NCI-H2171 (cell line): ENCODE measurements around the gene SLC29A4.
"Not testable (repeated sequence)": the region's sequence is repeated elsewhere in the genome, so short reads cannot be mapped to it uniquely, and the experiment has no call there.

Experiments used
- DNase-seq: peaks from one replicate; lab custom pipeline; 2025; lab: John Stamatoyannopoulos, UW

The SLC29A4 gene, protein sequence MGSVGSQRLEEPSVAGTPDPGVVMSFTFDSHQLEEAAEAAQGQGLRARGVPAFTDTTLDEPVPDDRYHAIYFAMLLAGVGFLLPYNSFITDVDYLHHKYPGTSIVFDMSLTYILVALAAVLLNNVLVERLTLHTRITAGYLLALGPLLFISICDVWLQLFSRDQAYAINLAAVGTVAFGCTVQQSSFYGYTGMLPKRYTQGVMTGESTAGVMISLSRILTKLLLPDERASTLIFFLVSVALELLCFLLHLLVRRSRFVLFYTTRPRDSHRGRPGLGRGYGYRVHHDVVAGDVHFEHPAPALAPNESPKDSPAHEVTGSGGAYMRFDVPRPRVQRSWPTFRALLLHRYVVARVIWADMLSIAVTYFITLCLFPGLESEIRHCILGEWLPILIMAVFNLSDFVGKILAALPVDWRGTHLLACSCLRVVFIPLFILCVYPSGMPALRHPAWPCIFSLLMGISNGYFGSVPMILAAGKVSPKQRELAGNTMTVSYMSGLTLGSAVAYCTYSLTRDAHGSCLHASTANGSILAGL

DNA sequence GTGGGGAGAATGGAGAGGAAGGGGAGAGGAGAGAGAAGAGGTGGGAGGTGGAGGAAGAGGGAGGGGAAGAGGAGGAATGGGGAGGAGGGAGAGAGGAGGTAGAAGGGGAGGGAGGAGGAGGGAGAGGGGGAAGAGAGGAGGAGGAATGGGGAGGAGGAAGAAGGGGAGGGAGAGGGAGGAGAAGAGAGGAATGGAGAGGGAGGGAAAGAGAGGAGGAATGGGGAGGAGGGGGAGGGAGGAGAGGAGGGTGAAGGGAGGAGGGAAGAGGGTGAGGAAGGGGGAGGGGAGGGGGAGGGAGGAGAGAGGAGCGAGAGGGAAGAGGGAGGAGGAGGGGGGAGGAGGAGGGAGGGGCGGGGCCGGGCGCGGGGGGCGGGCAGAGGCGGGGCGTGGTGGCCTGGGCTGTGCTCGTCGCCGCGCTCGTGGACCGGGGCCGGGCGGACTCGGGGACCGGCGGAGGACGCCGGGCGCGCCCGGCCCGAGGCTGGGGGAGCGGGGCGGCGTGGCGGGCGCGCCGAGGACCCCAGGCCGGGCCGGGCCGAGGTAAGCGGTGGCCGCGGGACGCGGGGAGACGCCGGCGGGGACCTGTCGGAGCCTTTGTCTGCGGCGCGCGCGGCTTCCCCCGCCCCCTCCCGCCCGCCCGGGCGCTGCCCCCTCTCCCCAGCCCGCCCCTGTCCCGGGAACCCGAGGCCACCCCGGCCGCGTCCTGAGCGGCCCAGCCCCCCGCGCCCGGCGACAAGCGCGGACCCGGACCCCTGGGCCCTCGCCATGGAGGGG lies at the start of gene SLC29A4:
SLC29A4 (plus strand) TSS at position 401 of the 774 bp plus-strand sequence. CDS start 4,874 bp downstream, outside the sequence.
- DNase-seq = peak; percentile 27

DNA sequence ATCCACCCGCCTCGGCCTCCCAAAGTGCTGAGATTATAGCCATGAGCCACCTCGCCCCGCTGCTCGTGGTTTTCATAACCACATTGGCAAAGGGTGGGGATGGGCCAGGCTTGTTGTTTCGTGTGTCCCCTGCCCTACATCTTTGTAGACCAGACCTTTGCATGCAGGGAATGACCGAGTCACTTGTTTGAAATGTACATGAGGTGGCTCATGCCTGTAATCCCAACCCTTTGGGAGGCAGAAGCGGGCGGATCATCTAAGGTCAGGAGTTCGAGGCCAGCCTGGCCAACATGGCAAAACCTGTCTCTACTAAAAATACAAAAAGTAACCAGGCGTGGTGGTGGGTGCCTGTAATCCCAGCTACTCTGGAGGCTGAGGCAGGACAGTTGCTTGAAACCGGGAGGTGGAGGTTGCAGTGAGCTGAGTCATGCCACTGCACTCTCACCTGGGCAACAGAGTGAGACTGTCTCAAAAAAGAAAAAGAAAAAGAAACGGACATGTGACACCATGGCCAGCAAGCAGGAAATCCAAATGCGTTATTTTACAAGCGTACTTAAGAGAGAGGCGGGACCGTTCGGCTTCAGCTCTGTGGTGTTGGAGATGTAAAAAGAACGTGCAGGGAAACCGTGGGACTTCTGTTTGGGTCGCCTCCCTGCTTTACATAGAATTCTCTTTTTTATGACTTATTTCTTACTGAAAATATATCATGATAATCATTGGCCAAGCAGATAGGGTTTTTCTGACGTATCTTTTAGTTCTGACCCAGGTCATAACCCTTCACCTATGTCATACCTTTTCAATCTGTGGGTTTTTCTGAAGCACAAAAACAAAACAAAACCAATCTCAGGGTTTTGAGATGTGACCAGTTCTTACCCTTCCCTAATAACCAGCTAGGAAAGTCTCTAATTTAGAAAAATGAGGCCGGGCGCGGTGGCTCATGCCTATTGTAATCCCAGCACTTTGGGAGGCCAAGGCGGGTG lies 47.6 kb upstream of the SLC29A4 start:
- no peak for DNase-seq

DNA sequence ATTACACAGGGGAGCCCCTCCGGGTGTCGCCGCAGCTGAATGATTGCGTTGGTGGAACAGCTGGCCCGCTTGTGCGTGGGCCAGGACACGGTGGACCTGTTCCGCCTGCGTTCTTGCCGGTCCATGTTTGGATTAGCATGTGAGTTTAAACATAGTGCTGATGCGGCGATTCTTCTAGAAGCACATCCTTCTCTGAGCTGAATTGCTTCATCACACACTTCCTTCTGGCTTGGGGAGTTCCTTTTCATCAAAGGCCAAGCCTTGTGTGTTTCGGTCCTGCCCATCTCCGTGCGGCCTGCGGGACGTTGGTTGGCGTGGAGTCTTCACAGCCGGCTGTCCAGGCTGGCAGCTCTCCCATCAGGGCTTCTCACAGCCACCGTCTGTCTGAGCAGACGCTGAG lies 45.5 kb upstream of the SLC29A4 start:
- DNase-seq = no peak

DNA sequence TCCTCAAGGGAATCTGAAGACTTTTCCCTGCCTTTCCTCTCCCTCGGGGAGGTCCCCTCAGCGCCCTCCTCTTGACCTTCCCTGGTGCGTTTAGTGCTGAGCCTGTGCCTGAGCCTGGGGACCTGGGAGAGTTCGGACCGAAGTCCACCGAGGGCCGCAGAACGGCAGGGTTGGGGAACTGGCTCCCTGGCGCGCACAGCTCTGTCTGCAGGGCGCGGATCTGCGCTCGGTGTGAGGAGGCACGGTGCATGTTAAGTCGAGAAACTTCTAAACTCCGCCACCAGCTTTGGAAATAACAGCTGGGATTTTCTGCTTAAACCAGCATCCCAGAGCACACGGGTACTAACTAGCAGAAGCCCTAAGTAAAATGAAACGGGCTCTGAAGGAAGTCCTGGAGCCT lies 44.2 kb upstream of the SLC29A4 start:
- DNase-seq = no peak

DNA sequence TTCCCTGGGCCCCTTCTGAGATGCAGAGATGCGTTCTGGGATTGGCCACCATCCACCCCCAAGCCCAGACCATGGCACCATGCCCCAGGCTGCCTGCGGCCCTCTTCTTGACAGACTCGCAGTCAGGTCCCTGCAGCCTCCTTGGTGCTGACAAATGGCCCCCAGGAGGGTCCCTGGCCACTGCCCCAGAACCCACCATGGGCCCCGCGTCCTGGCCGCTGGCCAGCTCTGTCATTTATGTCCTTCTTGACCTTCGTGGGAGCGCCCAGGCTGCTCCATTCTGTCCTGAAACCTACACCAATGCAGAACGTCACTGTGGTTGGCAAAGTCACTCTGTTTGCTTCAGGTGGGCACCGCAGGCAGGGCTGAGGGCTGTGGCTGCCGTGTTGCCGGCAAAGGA lies 39.5 kb upstream of the SLC29A4 start:
- DNase-seq = no peak

DNA sequence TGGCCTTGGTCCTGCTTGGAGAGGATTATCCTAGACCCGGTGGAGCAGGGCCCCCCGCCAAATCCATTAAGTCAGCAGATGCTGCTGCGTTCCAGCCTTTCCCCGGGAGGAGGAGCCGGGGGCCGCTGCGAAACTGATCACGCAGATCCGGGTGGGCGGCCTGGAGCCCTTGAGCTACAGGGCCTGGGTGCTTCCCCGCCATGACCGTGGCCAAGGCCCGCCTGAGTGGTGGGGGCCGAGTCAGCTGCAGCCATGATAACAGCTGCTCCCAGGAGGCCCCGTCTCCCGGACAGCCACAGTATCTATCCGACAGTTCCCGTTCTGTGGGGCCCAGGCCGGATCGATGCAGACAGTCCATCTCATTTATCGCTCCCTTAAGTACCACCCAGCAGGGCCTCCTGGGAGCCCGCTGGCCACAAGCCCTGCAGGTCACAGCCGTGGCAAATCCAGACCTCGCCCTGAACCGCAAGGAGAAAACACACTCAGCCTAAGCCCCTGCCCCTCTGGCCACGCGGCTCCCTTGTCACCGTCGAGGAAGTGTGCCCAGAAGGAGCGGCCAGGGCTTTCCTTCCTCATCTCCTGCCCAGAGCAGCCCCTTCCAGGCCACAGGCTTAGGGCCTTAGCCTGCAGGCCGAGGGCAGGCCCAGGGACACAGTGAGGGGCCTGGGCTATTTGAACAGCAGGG lies 34.4 kb upstream of the SLC29A4 start:
- no peak for DNase-seq

DNA sequence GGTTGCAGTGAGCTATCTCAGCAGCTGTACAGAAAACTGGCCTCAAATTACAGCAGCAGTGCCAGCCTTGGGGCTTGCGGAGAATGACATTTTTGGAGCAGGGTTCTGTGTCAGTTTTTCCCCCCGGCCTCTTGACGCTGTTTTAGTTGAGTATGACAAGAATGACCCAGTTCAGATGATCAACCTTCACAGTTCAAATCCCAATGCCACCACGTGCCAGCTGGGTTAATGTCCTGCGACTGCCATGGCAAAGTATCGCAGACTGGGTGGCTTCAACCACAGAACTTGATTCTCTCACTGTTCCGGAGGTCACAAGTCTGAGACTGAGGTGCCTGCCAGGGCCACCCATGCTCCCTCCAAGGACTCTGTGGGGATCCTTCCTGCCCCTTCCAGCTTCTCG lies 32.0 kb upstream of the SLC29A4 start:
- not testable (repeated sequence) for DNase-seq

DNA sequence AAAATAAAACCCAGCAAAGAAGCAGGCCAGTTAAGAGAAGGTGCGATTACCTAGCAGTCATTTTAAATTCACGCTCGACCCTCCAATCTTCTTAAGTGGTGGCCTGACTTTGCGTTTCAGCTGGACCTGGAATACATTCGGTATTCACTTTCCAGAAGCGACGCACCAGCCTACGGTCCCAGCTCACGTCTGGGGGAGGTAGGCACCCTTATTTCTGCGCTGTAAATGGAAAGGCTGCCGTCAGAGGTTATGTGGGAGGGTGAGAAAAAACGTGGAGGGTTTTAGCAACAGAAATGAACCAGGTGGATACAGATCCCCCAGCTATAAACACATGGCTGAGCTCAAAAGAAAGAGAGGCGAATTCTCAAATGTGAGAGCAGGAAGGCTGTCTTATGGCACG lies 29.2 kb upstream of the SLC29A4 start:
- DNase-seq = not testable (repeated sequence)

DNA sequence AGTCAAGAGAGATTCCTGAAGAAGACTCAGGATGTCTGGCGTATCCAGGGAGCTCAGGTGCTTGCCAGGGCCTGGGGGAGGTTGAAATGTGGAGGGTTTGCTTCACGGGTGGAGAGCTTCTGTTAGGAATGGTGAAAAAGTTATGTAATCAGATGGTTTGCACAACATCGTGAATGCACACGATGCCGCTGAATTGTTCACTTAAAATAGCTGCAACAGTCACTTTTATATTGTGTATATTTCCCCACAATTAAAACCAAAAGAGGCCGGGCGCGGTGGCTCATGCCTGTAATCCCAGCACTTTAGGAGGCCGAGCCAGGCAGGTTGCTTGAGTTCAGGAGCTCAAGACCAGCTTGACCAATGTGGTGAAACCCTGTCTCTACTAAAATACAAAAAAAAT lies 28.4 kb upstream of the SLC29A4 start:
- DNase-seq = not testable (repeated sequence)

DNA sequence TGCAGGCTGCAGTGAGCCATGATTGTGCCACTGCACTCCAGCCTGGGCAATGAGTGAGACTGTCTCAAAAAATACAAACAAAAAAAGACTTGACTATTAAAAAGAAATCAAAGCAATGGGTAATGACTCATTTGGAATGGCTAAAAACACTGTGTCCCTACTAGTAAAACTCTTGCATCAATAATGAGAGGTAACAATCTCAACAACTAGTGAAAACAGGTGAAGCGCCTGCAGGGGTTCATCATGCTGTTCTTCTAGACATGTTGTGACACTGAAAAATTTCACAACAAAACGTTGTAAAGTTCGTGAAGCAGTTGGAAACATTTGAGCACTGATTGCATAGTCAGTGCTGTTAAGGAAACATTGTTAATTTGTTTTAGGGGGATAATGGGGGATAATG lies 26.9 kb upstream of the SLC29A4 start:
- DNase-seq = no peak

DNA sequence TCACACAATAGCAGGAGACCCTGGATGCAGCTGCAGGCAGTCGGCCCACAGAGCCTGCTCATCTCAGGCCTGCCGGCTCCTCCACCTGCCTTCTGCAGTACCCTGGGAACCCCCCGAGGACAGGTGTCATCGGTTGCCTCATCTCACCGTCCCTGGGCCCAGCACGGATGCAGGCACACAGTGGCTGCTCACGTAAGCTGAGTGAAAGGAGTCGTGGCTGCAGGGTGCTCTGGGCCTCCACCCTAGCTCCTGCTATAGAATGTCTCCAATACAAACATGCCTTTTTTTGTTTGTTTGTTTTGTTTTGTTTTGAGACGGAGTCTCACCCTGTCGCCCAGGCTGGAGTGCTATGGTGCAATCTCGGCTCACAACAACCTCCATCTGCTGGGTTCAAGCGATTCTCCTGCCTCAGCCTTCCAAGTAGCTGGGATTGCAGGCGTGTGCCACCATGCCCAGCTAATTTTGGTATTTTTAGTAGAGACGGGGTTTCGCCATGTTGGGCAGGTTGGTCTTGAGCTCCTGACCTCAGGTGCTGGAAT lies 22.1 kb upstream of the SLC29A4 start:
- DNase-seq = not testable (repeated sequence)

DNA sequence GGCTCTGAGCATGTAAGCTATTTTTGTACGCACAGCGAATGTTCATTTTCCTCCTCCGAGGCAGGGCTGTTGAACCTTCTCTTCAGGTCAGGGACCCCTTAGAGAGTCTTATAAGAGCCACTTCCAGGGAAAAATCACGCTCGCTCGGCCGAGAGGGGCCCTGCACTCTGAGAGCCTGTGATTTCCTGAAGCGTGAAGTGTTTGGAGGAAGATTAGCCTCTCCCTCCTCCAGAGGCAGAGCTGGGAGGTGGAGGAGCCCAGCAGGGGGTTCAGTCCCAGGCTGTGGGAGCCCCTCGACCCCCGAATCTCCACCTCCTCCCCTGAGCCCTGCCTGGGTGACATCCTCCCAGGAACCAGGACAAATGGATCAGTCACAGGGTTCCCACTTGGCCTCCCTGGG lies 19.7 kb upstream of the SLC29A4 start:
- DNase-seq = not testable (repeated sequence)

DNA sequence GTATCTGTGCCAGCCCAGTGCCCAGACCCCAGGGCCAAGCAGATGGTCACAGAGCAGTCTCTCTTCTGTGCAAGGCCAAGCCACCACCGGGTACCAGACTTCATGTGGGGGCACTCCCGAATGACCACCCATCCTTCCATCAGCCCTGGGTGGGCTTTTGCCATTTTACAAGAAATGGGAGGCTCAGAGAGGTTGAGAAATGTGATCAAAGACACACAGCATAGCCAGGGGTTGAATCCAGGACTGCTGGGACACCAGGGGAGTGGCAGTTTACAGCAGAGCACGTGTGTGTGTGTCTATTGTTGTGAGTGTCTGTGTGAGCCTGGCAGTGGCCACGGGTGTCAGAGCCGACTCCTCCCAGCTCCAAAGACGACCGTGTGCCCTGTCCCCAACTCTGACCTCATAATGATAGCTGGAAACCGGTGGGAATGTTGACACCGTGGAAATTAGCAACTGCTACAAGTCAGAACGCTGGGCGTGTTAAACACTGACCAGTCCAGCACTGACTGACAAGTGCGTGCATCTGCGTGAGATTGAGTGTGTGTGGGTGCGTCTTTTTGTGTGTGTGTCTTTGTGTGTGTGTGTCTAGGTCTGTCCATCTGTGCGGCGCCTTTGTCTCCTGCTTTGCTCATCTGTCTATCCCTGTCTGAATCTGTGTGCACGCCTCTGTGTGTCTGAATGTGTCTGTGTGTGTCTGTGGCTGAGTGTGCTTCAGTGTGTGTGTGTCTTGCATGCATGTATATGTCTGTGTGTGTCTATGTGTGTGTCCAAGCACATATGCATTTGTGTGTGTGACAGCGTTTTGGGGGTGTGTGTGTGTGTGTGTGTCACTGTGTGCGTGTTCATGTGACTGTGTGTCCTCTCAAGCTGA lies 17.2 kb upstream of the SLC29A4 start:
- no peak for DNase-seq

DNA sequence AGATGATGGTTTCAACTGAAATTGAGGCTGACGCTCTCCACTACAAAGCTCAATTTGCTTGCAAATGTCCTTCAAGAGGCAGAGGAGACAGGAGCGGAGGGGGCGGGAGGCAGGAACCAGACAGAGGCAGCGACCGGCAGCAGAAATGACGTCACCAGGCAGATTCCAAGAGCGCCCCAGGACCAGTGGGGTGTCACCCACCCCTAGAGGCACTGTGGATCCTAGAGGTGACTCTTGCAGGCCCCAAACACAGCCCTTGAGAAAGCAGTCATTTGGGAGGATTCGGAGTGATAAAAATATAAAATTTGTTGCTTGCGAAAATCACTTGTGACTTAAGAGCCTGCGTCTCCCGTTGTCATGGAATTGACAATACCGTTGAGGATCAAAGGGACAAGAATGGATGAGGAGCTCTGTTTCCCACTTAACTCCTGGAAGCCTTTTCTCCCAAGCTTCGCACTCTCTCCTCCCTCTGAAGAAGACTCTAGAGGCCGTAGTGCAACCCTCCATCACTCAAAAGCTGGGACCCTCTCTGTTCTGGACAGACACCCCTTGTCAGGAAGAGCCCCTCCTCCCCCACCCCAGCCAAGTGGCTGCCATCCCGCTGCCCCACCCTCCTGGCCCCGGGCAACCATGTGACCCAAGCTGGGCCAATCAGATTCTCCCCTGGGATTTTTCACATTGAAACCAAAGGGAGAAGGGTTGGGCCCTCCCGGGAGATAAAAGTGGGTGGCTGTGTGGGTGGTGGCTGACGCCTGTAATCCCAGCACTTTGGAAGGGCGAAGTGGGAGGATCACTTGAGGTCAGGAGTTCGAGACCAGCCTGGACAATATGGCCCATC lies 16.3 kb upstream of the SLC29A4 start:
- DNase-seq = no peak

DNA sequence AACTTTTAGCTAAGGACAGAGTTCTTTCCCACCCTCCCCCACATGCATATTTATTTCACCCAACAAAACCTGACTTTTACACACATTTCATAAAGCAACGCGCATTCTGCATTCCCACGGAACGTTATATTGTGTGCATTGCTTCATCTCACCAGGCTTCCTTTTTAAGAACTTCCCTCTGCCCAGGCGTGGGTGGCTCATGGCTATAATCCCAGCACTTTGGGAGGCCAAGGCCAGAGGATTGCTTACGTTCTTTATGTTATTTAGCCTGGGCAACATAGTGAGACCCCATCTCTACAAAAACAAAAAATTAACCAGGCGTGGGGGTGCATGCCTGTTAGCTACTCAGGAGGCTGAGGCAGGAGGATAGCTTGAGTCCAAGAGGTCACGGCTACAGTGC lies 14.9 kb upstream of the SLC29A4 start:
- not testable (repeated sequence) for DNase-seq

DNA sequence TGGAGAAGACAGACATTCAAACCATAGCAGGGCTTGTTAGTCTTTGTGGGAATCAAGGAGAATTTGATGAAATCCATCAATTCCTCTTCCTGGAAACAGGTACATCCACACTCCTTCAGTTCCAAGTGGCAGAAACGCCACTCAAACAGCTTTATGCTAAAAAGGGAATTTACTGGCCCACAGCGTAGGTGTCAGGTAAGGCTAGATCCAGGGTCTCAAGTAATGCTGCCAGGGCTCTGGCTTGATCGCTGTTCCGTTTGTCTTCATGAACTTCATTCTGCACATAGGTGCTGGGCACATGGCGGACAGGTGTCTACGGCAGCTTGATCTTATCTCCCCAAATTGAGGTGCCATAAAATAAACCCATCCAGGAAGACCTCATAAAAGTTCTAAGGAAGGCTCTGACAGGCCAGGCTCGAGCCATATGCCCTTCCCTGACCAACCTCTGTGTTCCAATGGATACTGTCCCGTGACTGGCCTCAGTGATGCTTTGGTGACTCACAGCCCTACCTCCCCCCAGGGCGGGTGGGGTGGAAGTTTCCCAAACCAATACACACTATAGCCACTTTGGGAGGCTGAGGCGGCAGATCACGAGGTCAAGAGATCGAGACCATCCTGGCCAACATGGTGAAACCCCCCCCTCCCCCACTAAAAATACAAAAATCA lies 12.6 kb upstream of the SLC29A4 start:
- DNase-seq = not testable (repeated sequence)

DNA sequence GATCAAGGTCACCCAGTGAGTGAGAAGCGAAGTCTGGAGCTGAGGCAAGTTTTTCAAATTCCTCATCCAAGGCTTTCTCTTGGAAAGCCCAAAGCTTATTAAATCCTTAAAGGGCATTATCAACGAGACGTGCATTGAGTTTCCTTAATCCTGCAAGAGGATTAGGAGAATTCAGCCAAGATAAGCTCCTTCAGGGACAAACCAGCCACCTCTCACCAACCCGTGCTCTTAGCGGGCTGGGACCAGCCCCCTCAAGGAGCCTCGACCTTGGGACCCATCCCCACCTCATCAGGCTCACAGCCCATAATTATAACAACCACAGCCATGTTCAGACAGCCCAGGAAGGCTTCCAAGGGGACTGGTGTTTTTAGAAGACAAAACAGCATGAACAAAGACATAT lies 12.0 kb upstream of the SLC29A4 start:
- no peak for DNase-seq

DNA sequence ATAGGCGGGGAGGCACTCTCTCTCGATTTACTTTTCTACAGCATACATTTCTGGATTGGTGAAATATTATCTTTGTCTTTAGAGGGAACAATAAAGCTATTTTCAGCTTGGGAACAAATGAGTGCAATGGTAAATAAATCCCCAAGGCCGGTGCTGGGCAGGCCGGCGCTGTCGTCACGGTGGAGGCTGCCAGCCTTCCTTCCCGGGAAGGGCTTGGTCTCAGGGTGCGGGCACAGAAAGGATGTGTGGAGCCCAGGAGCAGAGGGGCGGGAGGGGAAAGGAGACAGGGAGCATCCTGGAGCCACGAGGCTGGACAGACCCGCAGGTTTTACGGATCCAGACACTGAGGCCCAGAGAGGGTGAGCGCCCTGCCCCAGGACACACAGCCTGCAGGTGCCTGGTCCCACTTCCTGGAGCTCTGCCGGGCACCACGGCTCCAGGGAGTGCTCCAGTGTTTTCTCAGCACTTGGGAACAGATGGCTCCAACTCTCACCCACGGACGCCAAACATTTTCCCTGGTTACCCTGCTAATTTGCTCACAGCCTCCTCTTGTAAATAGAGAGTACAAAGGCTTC lies 8.8 kb upstream of the SLC29A4 start:
- peak; percentile 40 for DNase-seq
